Measurements from ENCODE around the gene USP24.

Gene USP24

GRCh38 chr1:55052221-55053142 is 162.7 kb downstream of the USP24 start:
- DNase-seq (ENCODE audit: low spot score) = no peak

- no peak for DNase-seq (ENCODE audit: low spot score)
These were observed 163.5 kb downstream of the USP24 start for GRCh38 chr1:55051621-55052020.

GRCh38 chr1:55051169-55051568 is 164.0 kb downstream of the USP24 start:
- DNase-seq (ENCODE audit: low spot score) = no peak

GRCh38 chr1:55050283-55050682 is 164.9 kb downstream of the USP24 start:
- no peak for DNase-seq (ENCODE audit: low spot score)

- DNase-seq (ENCODE audit: low spot score) = no peak
These were observed 165.3 kb downstream of the USP24 start for GRCh38 chr1:55049914-55050278.

- no peak for DNase-seq (ENCODE audit: low spot score)
These were observed 165.8 kb downstream of the USP24 start for GRCh38 chr1:55049271-55049913.

- no peak for DNase-seq (ENCODE audit: low spot score)
These were observed 166.5 kb downstream of the USP24 start for GRCh38 chr1:55048453-55049270.

- DNase-seq (ENCODE audit: low spot score) = no peak
These were observed 167.6 kb downstream of the USP24 start for GRCh38 chr1:55047611-55048010.

GRCh38 chr1:55046871-55047270 is 168.3 kb downstream of the USP24 start:
- no peak for DNase-seq (ENCODE audit: low spot score)

- DNase-seq (ENCODE audit: low spot score) = no peak
These were observed 169.7 kb downstream of the USP24 start for GRCh38 chr1:55045430-55045829.

- no peak for DNase-seq (ENCODE audit: low spot score)
These were observed 170.4 kb downstream of the USP24 start for GRCh38 chr1:55044617-55045397.

GRCh38 chr1:55043726-55044125 is 171.4 kb downstream of the USP24 start:
- no peak for DNase-seq (ENCODE audit: low spot score)

GRCh38 chr1:55043011-55043410 is 172.2 kb downstream of the USP24 start:
- no peak for DNase-seq (ENCODE audit: low spot score)

- no peak for DNase-seq (ENCODE audit: low spot score)
These were observed 173.6 kb downstream of the USP24 start for GRCh38 chr1:55041613-55042012.

- DNase-seq (ENCODE audit: low spot score) = no peak
These were observed 174.2 kb downstream of the USP24 start for GRCh38 chr1:55040933-55041494.

GRCh38 chr1:55040083-55040932 is 174.9 kb downstream of the USP24 start:
- DNase-seq (ENCODE audit: low spot score) = peak; percentile 60

GRCh38 chr1:55039342-55040082 is 175.7 kb downstream of the USP24 start, which contains the start of gene PCSK9:
Gene PCSK9 (plus strand): TSS chr1:55039548. CDS start chr1:55039838, 290 bp downstream.
- peak; percentile 80 for DNase-seq (ENCODE audit: low spot score)

- no peak for DNase-seq (ENCODE audit: low spot score)
These were observed 176.2 kb downstream of the USP24 start for GRCh38 chr1:55038974-55039341.

GRCh38 chr1:55038552-55038838 is 176.7 kb downstream of the USP24 start:
- no peak for DNase-seq (ENCODE audit: low spot score)
